Measurements from ENCODE around the gene U2SURP. TPM values are rescaled to one million over a fixed set of nuclear protein-coding genes. Genes with fewer than 3 reads are reported as not detected.
"Not testable (repeated sequence)": the region's sequence is repeated elsewhere in the genome, so short reads cannot be mapped to it uniquely, and the experiment has no call there.

U2SURP gene
- total RNA-seq, 1 experiment from 2014 or later = 168 TPM

DNA sequence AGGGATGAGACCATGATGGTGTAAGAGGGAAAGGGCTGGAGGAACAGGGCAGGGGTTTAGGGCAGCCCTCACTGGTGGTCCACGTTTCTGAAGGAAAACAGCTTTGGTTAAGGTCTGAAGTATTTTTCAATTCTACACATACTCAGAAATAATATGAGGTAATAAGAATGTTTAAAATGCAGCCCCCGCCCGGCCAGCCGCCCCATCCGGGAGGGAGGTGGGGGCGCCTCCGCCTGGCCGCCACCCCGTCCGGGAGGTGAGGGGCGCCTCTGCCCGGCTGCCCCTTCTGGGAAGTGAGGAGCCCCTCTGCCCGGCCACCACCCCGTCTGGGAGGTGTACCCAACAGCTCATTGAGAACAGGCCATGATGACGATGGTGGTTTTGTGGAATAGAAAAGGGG lies 72.2 kb downstream of the U2SURP start:
- no CpG with 5 or more reads among the region's 15 CpGs for WGBS (ENCODE audit: extremely low coverage, insufficient read length, low lambda C conversion rate)
- not testable (repeated sequence) for H3K56ac ChIP-seq (ENCODE audit: insufficient read length, low read depth, low read length); H3K18ac ChIP-seq (ENCODE audit: insufficient read length, low read depth, low read length); H3K4me1 ChIP-seq (ENCODE audit: insufficient read depth, low read length); H3K9me3 Mint-ChIP-seq; H2BK12ac ChIP-seq (ENCODE audit: insufficient read length, low read depth, low read length); H3K79me1 ChIP-seq (ENCODE audit: insufficient read depth, low read depth, low read length, poor library complexity, severe bottlenecking); H3K4ac ChIP-seq (ENCODE audit: low read depth, low read length); H3K9ac ChIP-seq (ENCODE audit: extremely low read depth, insufficient read length, low read length); H3K27me3 Mint-ChIP-seq (ENCODE audit: low read depth); H3K4me2 ChIP-seq (ENCODE audit: insufficient read depth, insufficient read length, low read length); H2BK120ac ChIP-seq (ENCODE audit: low read depth, low read length, poor library complexity, severe bottlenecking); H3K27ac ChIP-seq (ENCODE audit: insufficient read length, low read depth, low read length); H3K4me3 Mint-ChIP-seq; H3K23ac ChIP-seq (ENCODE audit: insufficient read length, low read depth, low read length); H2AFZ ChIP-seq (ENCODE audit: low read length); H2BK20ac ChIP-seq (ENCODE audit: low read depth, low read length, poor library complexity, severe bottlenecking); H3K14ac ChIP-seq (ENCODE audit: insufficient read depth, low read length); H3K27me3 ChIP-seq (ENCODE audit: insufficient read depth, low read length); H2BK15ac ChIP-seq (ENCODE audit: low read depth, low read length); H4K91ac ChIP-seq (ENCODE audit: insufficient read length, low read depth, low read length); H2AK5ac ChIP-seq (ENCODE audit: insufficient read length, low read length); H4K5ac ChIP-seq (ENCODE audit: insufficient read length, low read depth, low read length); H4K8ac ChIP-seq (replicated peaks; ENCODE audit: insufficient read length, low read depth, low read length); H2BK5ac ChIP-seq (ENCODE audit: insufficient read length, low read length); H4K20me1 ChIP-seq (ENCODE audit: control insufficient read depth, insufficient read depth, insufficient read length); H3T11ph ChIP-seq (ENCODE audit: low read length); H3K36me3 Mint-ChIP-seq (ENCODE audit: insufficient read depth in 1 of 3, low read depth in 3 of 3); H3K9me3 ChIP-seq (ENCODE audit: control insufficient read depth, low read depth, low read length); H3K23me2 ChIP-seq (ENCODE audit: insufficient read length, low read depth, low read length, poor library complexity, severe bottlenecking); DNase-seq; H3K79me2 ChIP-seq (ENCODE audit: insufficient read depth, low read length)
- Mint-ChIP-seq H3K27ac (peak overlapping the region in 1 of 3 experiments; percentile 53; a peak in 2 of 7 replicates), H3K4me1 (peaks cover 27 to 30% of the 10 kb centered on the region in 2 experiments)

DNA sequence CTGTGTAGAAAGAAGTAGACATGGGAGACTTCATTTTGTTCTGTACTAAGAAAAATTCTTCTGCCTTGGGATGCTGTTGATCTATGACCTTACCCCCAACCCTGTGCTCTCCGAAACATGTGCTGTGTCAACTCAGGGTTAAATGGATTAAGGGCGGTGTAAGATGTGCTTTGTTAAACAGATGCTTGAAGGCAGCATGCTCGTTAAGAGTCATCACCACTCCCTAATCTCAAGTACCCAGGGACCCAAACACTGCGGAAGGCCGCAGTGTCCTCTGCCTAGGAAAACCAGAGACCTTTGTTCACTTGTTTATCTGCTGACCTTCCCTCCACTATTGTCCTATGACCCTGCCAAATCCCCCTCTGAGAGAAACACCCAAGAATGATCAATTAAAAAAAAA lies 72.6 kb downstream of the U2SURP start:
- not testable (repeated sequence) for H3K36me3 Mint-ChIP-seq (ENCODE audit: insufficient read depth in 1 of 3, low read depth in 3 of 3); H3K27me3 ChIP-seq (ENCODE audit: insufficient read depth, low read length); H2BK20ac ChIP-seq (ENCODE audit: low read depth, low read length, poor library complexity, severe bottlenecking); H3K4ac ChIP-seq (ENCODE audit: low read depth, low read length); H3K56ac ChIP-seq (ENCODE audit: insufficient read length, low read depth, low read length); H3K79me2 ChIP-seq (ENCODE audit: insufficient read depth, low read length); H2AK5ac ChIP-seq (ENCODE audit: insufficient read length, low read length); H4K20me1 ChIP-seq (ENCODE audit: control insufficient read depth, insufficient read depth, insufficient read length); H4K8ac ChIP-seq (replicated peaks; ENCODE audit: insufficient read length, low read depth, low read length); H3K27me3 Mint-ChIP-seq (ENCODE audit: low read depth); H3T11ph ChIP-seq (ENCODE audit: low read length); H2BK120ac ChIP-seq (ENCODE audit: low read depth, low read length, poor library complexity, severe bottlenecking); H3K27ac ChIP-seq (ENCODE audit: insufficient read length, low read depth, low read length); H4K5ac ChIP-seq (ENCODE audit: insufficient read length, low read depth, low read length); H3K9ac ChIP-seq (ENCODE audit: extremely low read depth, insufficient read length, low read length); H2BK12ac ChIP-seq (ENCODE audit: insufficient read length, low read depth, low read length); H3K14ac ChIP-seq (ENCODE audit: insufficient read depth, low read length); H3K9me3 ChIP-seq (ENCODE audit: control insufficient read depth, low read depth, low read length); H2AFZ ChIP-seq (ENCODE audit: low read length); H3K4me1 ChIP-seq (ENCODE audit: insufficient read depth, low read length); DNase-seq; H2BK15ac ChIP-seq (ENCODE audit: low read depth, low read length); H2BK5ac ChIP-seq (ENCODE audit: insufficient read length, low read length); H3K23ac ChIP-seq (ENCODE audit: insufficient read length, low read depth, low read length); H3K23me2 ChIP-seq (ENCODE audit: insufficient read length, low read depth, low read length, poor library complexity, severe bottlenecking); H3K27ac Mint-ChIP-seq; H3K4me3 Mint-ChIP-seq; H3K79me1 ChIP-seq (ENCODE audit: insufficient read depth, low read depth, low read length, poor library complexity, severe bottlenecking); H3K9me3 Mint-ChIP-seq; H3K18ac ChIP-seq (ENCODE audit: insufficient read length, low read depth, low read length); H3K4me2 ChIP-seq (ENCODE audit: insufficient read depth, insufficient read length, low read length); H4K91ac ChIP-seq (ENCODE audit: insufficient read length, low read depth, low read length)
- no CpG with 5 or more reads among the region's 5 CpGs for WGBS (ENCODE audit: extremely low coverage, insufficient read length, low lambda C conversion rate)
- H3K4me1 Mint-ChIP-seq = peaks cover 26 to 27% of the 10 kb centered on the region in 2 experiments

All from H9 (cell line).